T-cell (primary cell): Measurements from ENCODE around the gene FOXP1. TPM values are rescaled to one million over a fixed set of nuclear protein-coding genes. Genes with fewer than 3 reads are reported as not detected.
"Not testable (repeated sequence)": the region's sequence is repeated elsewhere in the genome, so short reads cannot be mapped to it uniquely, and the experiment has no call there.

Experiments used
- ATAC-seq, 4 experiments: fragments of 200-7000 bp in 3 of 4; fragments of 150-1000 bp in 1 of 4; cut with Tn5 transposase; replicated peaks in 1 of 4; 1 replicate in 3 of 4; 2 replicates in 1 of 4; pipeline ENCODE4 v1.10.0; 2021; ENCODE audit warnings: moderate library complexity in 3 of 4, mild to moderate bottlenecking in 2 of 4, moderate number of reproducible peaks in 1 of 4
- CTCF ChIA-PET, 2 donors: fragments of 300-600 bp; sonication (Branson Sonifier 250); formaldehyde crosslinking; loops; one replicate each; lab custom pipeline; 2022; ENCODE audit warnings: antibody characterized with exemption in 2 of 2; lab: Charles Lee
- POLR2A ChIA-PET, 2 donors: fragments of 300-600 bp; sonication (Branson Sonifier 250); formaldehyde crosslinking; loops; one replicate each; lab custom pipeline; 2022; ENCODE audit warnings: antibody characterized with exemption in 2 of 2; lab: Charles Lee
- DNase-seq, 35 experiments: peaks; one replicate each; pipeline versions ENCODE4 v3.0.0 to v3.0.0-alpha.2; 2013 to 2023
- H3K27ac ChIP-seq: one replicate; pipeline ENCODE4 v1.5.1; 2013; ENCODE audit warnings: low read length
- H3K27me3 ChIP-seq, 2 experiments: replicated peaks in 1 of 2; 1 replicate in 1 of 2; 2 replicates in 1 of 2; pipeline versions ENCODE4 v1.6.1 to v1.7.0; 2013; ENCODE audit warnings: low read length in 1 of 2, mixed read lengths in 1 of 2; ENCODE audit not compliant: control insufficient read depth in 2 of 2, insufficient read depth in 2 of 2; ENCODE audit errors: extremely low read depth in 1 of 2
- H3K36me3 ChIP-seq, 2 donors: 1 replicate in 1 of 2; 2 replicates in 1 of 2; pipeline versions ENCODE4 v1.6.1 to v1.7.0; 2013; ENCODE audit warnings: low read length in 1 of 2; ENCODE audit not compliant: control insufficient read depth in 2 of 2, insufficient read depth in 1 of 2; ENCODE audit errors: extremely low read depth in 1 of 2
- H3K4me1 ChIP-seq, 2 experiments: 1 replicate in 1 of 2; 2 replicates in 1 of 2; pipeline versions ENCODE4 v1.6.1 to v1.7.0; 2013; ENCODE audit warnings: low read length in 2 of 2, mixed read lengths in 1 of 2; ENCODE audit not compliant: insufficient read depth in 2 of 2, control insufficient read depth in 1 of 2; ENCODE audit errors: extremely low read depth in 1 of 2
- H3K4me3 ChIP-seq, 2 donors: 1 replicate in 1 of 2; 2 replicates in 1 of 2; pipeline versions ENCODE4 v1.5.1 to v1.7.0; 2013; ENCODE audit warnings: mild to moderate bottlenecking in 2 of 2, low read length in 1 of 2, moderate library complexity in 1 of 2; ENCODE audit not compliant: control insufficient read depth in 1 of 2; ENCODE audit errors: extremely low read depth in 1 of 2
- H3K9me3 ChIP-seq: 2 replicates; pipeline ENCODE4 v1.7.0; 2013
- H3K27ac Mint-ChIP-seq, 2 donors: one replicate each; pipeline ENCODE4 v1.8.0; 2020 to 2021; ENCODE audit warnings: mild to moderate bottlenecking in 2 of 2, mixed read lengths in 2 of 2
- H3K27me3 Mint-ChIP-seq, 2 donors: one replicate each; pipeline ENCODE4 v1.8.0; 2021 to 2022; ENCODE audit warnings: mixed read lengths in 2 of 2
- H3K36me3 Mint-ChIP-seq: one replicate; pipeline ENCODE4 v1.8.0; 2021; ENCODE audit warnings: mixed read lengths
- H3K4me1 Mint-ChIP-seq, 3 donors: one replicate each; pipeline ENCODE4 v1.8.0; 2020 to 2022; ENCODE audit warnings: mixed read lengths in 3 of 3, mild to moderate bottlenecking in 1 of 3
- H3K4me3 Mint-ChIP-seq, 3 donors: one replicate each; pipeline ENCODE4 v1.8.0; 2020 to 2022; ENCODE audit warnings: mild to moderate bottlenecking in 3 of 3, mixed read lengths in 3 of 3, moderate library complexity in 3 of 3
- H3K9me3 Mint-ChIP-seq, 3 donors: one replicate each; pipeline ENCODE4 v1.8.0; 2020 to 2022; ENCODE audit warnings: mixed read lengths in 3 of 3
- WGBS: methylation state at CpG from one replicate; pipeline ENCODE4 v1.1.5; 2013; ENCODE audit warnings: missing lambda C conversion rate; ENCODE audit not compliant: insufficient coverage; 5-methylcytosine and 5-hydroxymethylcytosine counted together
- total RNA-seq, 35 experiments: library from RNA in 6 of 35; stranded (reverse) in 6 of 35; fragments of 120-200 nt in 1 of 35; gene quantifications; one replicate each; pipeline versions ENCODE4 v1.2.1 to v1.2.4 and lab custom pipeline; 2013 to 2026

Gene FOXP1
- total RNA-seq, 5 donors from 2014 or later (not counting 1 experiment from before 2014, with no cell fraction given) = 258 to 586 (median 290) TPM

DNA sequence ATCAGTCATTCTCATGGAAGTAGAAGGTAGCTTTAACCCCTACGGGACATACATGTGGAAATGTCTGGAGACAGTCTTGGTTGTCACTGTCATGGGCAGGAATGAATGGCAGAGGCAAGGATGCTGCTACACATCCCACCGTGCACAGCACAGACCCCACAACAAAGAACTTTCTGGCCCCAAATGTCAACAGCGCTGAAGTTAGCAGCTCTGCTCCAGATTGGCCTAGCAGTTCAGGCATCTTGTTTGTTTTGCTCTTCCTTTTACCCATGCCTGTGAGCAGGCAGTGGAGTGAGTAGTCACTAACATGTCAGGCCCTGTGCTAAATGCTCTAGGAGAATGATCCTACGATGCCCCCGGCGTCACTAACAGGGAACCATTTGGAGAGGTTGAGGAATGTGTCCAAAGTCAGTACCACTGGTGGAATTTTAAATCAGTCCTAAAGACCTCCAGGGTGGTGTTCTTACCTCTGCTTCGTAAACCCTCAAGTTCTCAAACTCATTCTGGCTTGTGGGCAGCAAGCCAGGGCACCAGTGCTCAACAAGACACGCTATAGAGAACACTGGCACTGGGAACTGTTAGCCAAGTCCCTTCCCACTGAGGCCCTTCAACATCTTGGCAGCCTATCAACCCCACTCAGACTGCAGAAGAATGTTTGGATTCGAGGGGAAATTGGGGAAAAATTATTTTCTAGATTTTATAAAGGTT lies 142.2 kb downstream of the FOXP1 start:
- Histone ChIP-seq H3K9me3 (no peaks in the 10 kb centered on the region), H3K4me3 (no peak overlapping the region), H3K27ac (peak overlapping the region; percentile 94), H3K4me1 (peaks cover 77 to 97% of the 10 kb centered on the region in 2 experiments), H3K27me3 (no peaks in the 10 kb centered on the region), H3K36me3 (peaks cover 0 to 4% of the 10 kb centered on the region in 2 donors)
- peaks cover 96 to 100% (median 97%) of the 10 kb centered on the region in 3 donors for H3K4me1 Mint-ChIP-seq
- peak in 1 of 35 experiments; percentile 51 for DNase-seq
- 22% methylated on average over 1 of the region's 9 CpGs for WGBS
- peak overlapping the region; percentile 97 to 99 for H3K27ac Mint-ChIP-seq
- H3K4me3 Mint-ChIP-seq = peak overlapping the region in 2 of 3 donors; percentile 65 to 69
- POLR2A ChIA-PET = interaction anchor here (0.5 to 1.4 kb wide), 7 partner anchors 11 to 437 kb away, joined by 3 to 5 read pairs (median 3); no protein-coding TSS in a partner anchor
- peak in 2 of 4 experiments; percentile 5 to 12 for ATAC-seq
- no peaks in the 10 kb centered on the region for H3K27me3 Mint-ChIP-seq
- CTCF ChIA-PET = interaction anchor here (0.7 to 1.2 kb wide), 8 partner anchors 13 to 314 kb away, joined by 3 to 6 read pairs (median 4); no protein-coding TSS in a partner anchor
- H3K9me3 Mint-ChIP-seq = no peaks in the 10 kb centered on the region
- peaks cover 13% of the 10 kb centered on the region for H3K36me3 Mint-ChIP-seq

DNA sequence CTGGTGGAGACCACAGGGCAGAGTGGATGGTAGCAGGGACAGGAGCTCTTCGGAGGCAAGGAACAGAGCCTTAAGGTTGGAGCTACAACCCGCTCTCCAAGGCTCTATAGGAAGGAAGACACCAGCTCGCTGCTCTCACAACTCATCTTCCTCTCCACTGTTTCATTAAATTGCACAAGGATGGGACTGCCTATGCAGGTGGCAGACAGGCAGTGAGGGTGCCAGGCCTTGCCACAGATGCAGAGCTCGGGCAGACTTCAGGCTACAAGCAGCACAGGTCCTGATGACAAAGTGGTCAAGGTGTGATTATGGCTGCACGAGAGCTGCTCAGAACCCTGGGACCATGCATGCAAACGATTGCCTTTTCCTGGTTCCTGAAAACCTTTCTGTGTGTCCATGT lies 144.6 kb downstream of the FOXP1 start:
- Histone ChIP-seq H3K36me3 (peaks cover 0 to 6% of the 10 kb centered on the region in 2 donors), H3K4me3 (no peak overlapping the region), H3K27me3 (no peaks in the 10 kb centered on the region), H3K9me3 (no peaks in the 10 kb centered on the region), H3K4me1 (peaks cover 67 to 87% of the 10 kb centered on the region in 2 experiments), H3K27ac (peak overlapping the region; percentile 94)
- H3K4me1 Mint-ChIP-seq = peaks cover 90 to 94% (median 91%) of the 10 kb centered on the region in 3 donors
- no peak for DNase-seq
- WGBS = 65% methylated on average over 3 of the region's 6 CpGs
- POLR2A ChIA-PET = interaction anchor here (0.6 to 1.1 kb wide), 8 partner anchors 11 to 245 kb away, joined by 3 to 6 read pairs (median 3); no protein-coding TSS in a partner anchor
- H3K27me3 Mint-ChIP-seq = no peaks in the 10 kb centered on the region
- no peaks in the 10 kb centered on the region for H3K9me3 Mint-ChIP-seq
- H3K27ac Mint-ChIP-seq = peak overlapping the region; percentile 97 to 99
- CTCF ChIA-PET = interaction anchor here (0.6 to 1.5 kb wide), 3 partner anchors 17 to 43 kb away, joined by 5 read pairs; no protein-coding TSS in a partner anchor
- peak in 2 of 4 experiments; percentile 11 to 37 for ATAC-seq
- peak overlapping the region in 1 of 3 donors; percentile 69 for H3K4me3 Mint-ChIP-seq
- peaks cover 13% of the 10 kb centered on the region for H3K36me3 Mint-ChIP-seq

GRCh38 chr3:71438071-71438685 lies 145.3 kb downstream of the FOXP1 start:
- WGBS = 100% methylated on average over 4 of the region's 7 CpGs
- Mint-ChIP-seq H3K27ac (peak overlapping the region; percentile 97 to 99), H3K4me3 (peak overlapping the region in 2 of 3 donors; percentile 6 to 69), H3K36me3 (peaks cover 13% of the 10 kb centered on the region), H3K9me3 (no peaks in the 10 kb centered on the region), H3K27me3 (no peaks in the 10 kb centered on the region), H3K4me1 (peaks cover 90 to 94% (median 91%) of the 10 kb centered on the region in 3 donors)
- ATAC-seq (no peak), DNase-seq (no peak)
- Histone ChIP-seq H3K4me3 (no peak overlapping the region), H3K27me3 (no peaks in the 10 kb centered on the region), H3K9me3 (no peaks in the 10 kb centered on the region), H3K4me1 (peaks cover 67 to 84% of the 10 kb centered on the region in 2 experiments), H3K36me3 (peaks cover 0 to 9% of the 10 kb centered on the region in 2 donors), H3K27ac (peak overlapping the region; percentile 94)
- CTCF ChIA-PET = interaction anchor here (0.6 to 1.5 kb wide), 6 partner anchors 16 to 41 kb away, joined by 3 to 5 read pairs (median 3); no protein-coding TSS in a partner anchor
- POLR2A ChIA-PET = interaction anchor here (0.6 to 1.1 kb wide), 9 partner anchors 10 to 359 kb away, joined by 3 to 6 read pairs (median 4); no protein-coding TSS in a partner anchor

DNA sequence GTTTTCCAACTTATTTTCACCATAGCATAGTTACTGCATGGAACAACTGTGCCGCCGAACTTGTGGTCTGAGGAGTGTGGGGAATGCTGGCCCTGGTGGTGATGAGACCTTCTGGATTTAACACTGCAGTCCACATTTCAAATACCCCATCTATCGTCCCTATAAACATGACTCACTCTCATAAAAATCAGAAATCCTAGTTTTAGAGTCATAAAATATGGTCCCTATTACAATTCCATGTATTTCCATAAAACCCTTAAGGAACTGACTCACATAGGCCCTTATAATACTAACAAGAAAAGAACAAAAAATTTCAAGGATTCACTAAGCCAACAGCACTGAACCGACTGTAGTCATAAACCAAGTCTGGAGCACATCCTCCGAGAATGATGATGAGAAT lies 147.2 kb downstream of the FOXP1 start:
- Histone ChIP-seq H3K9me3 (no peaks in the 10 kb centered on the region), H3K27me3 (no peaks in the 10 kb centered on the region), H3K4me1 (peaks cover 68 to 81% of the 10 kb centered on the region in 2 experiments), H3K27ac (peak overlapping the region; percentile 36), H3K36me3 (peaks cover 0 to 9% of the 10 kb centered on the region in 2 donors), H3K4me3 (no peak overlapping the region)
- peaks cover 90 to 94% (median 92%) of the 10 kb centered on the region in 3 donors for H3K4me1 Mint-ChIP-seq
- H3K9me3 Mint-ChIP-seq = no peaks in the 10 kb centered on the region
- ChIA-PET CTCF (interaction anchor here in 1 of 2 donors (0.5 kb wide), 1 partner anchor 20 kb away, joined by 3 read pairs; no protein-coding TSS in a partner anchor), POLR2A (no interaction called here)
- WGBS = 100% methylated on average over 3 of the region's 5 CpGs
- H3K4me3 Mint-ChIP-seq = peak overlapping the region in 1 of 3 donors; percentile 69
- no peaks in the 10 kb centered on the region for H3K27me3 Mint-ChIP-seq
- DNase-seq = no peak
- peaks cover 13% of the 10 kb centered on the region for H3K36me3 Mint-ChIP-seq
- ATAC-seq = no peak
- peak overlapping the region; percentile 97 to 99 for H3K27ac Mint-ChIP-seq

DNA sequence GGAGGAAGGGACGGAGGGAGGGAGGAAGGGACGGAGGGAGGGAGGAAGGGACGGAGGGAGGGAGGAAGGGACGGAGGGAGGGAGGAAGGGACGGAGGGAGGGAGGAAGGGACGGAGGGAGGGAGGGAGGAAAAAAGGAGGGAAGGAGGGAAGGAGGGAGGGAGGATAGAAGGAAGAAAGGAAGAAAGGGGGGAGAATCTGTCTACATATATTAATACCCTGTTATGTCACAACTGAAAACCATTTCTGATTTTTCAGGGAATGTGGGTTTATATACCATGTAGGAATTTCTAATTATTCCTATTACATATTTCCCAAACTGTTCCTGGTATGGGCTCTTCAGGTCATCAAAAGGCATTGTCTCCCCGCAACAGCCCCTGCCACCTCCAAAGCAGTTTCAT lies 147.7 kb downstream of the FOXP1 start:
- WGBS = 100% methylated on average over 1 of the region's 7 CpGs
- H3K4me3 ChIP-seq, H3K27me3 ChIP-seq, ATAC-seq, H3K9me3 Mint-ChIP-seq, POLR2A ChIA-PET, DNase-seq, H3K9me3 ChIP-seq, H3K36me3 ChIP-seq, CTCF ChIA-PET, H3K27me3 Mint-ChIP-seq: not testable (repeated sequence)
- Histone ChIP-seq H3K27ac (peak overlapping the region; percentile 36), H3K4me1 (peaks cover 69 to 82% of the 10 kb centered on the region in 2 experiments)
- peak overlapping the region in 1 of 3 donors; percentile 69 for H3K4me3 Mint-ChIP-seq
- peak overlapping the region; percentile 97 to 99 for H3K27ac Mint-ChIP-seq
- peaks cover 90 to 94% (median 92%) of the 10 kb centered on the region in 3 donors for H3K4me1 Mint-ChIP-seq
- H3K36me3 Mint-ChIP-seq = peaks cover 13% of the 10 kb centered on the region

- DNase-seq (no peak), ATAC-seq (no peak)
- H3K4me1 Mint-ChIP-seq = peaks cover 91 to 94% (median 92%) of the 10 kb centered on the region in 3 donors
- Histone ChIP-seq H3K36me3 (peaks cover 0 to 9% of the 10 kb centered on the region in 2 donors), H3K4me3 (no peak overlapping the region), H3K27ac (peak overlapping the region; percentile 73), H3K27me3 (no peaks in the 10 kb centered on the region), H3K9me3 (no peaks in the 10 kb centered on the region), H3K4me1 (peaks cover 54 to 73% of the 10 kb centered on the region in 2 experiments)
- peak overlapping the region in 2 of 3 donors; percentile 13 to 84 for H3K4me3 Mint-ChIP-seq
- POLR2A ChIA-PET = interaction anchor here (0.5 to 0.6 kb wide), 2 partner anchors 9 to 15 kb away, joined by 3 to 6 read pairs; no protein-coding TSS in a partner anchor
- no peaks in the 10 kb centered on the region for H3K27me3 Mint-ChIP-seq
- peaks cover 18% of the 10 kb centered on the region for H3K36me3 Mint-ChIP-seq
- WGBS = 85% methylated on average over 6 of the region's 9 CpGs
- CTCF ChIA-PET = no interaction called here
- no peaks in the 10 kb centered on the region for H3K9me3 Mint-ChIP-seq
- peak overlapping the region; percentile 95 for H3K27ac Mint-ChIP-seq
These were observed 149.9 kb downstream of the FOXP1 start for GRCh38 chr3:71433631-71434030.
